Upper lobe of right lung (tissue), 1 donor: Measurements from ENCODE around the gene WBP2. TPM values are rescaled to one million over a fixed set of nuclear protein-coding genes. Genes with fewer than 3 reads are reported as not detected.
A peak's percentile ranks its signal among the peaks of the same experiment; 100 is the strongest.

Source experiments
- ATAC-seq: fragments of 200-7000 bp; cut with Tn5 transposase; one replicate; pipeline ENCODE4 v1.9.1; 2020; ENCODE audit warnings: mild to moderate bottlenecking, moderate library complexity
- DNase-seq: peaks from one replicate; pipeline ENCODE4 v3.0.0-alpha.2; 2020
- H3K27ac ChIP-seq: fragments of 200-600 bp; one replicate; pipeline ENCODE4 v1.8.0; 2022
- H3K27me3 ChIP-seq: fragments of 200-600 bp; one replicate; pipeline ENCODE4 v1.8.0; 2022; ENCODE audit warnings: mild to moderate bottlenecking
- H3K36me3 ChIP-seq: fragments of 200-600 bp; one replicate; pipeline ENCODE4 v1.8.0; 2022
- H3K4me1 ChIP-seq: fragments of 200-600 bp; one replicate; pipeline ENCODE4 v1.8.0; 2022
- H3K4me3 ChIP-seq: fragments of 200-600 bp; one replicate; pipeline ENCODE4 v1.8.0; 2022; ENCODE audit warnings: mild to moderate bottlenecking
- H3K9me3 ChIP-seq: fragments of 200-600 bp; one replicate; pipeline ENCODE4 v1.8.0; 2022
- intact Hi-C: fragments of 100-400 bp; cut with DNase I; formaldehyde crosslinking; loops from one replicate; pipeline ENCODE4 v1.11.0; 2022
- total RNA-seq: library from RNA; stranded (reverse); fragmentation: NEBNext Ultra II Directional; extraction: Animal tissue kit (Norgen Biotek cat#: 25700); gene quantifications from one replicate; pipeline ENCODE4 v1.2.1, GENCODE V29; 2021
- TF ChIP-seq, protein P1 (sequence below): fragments of 200-600 bp; IDR thresholded peaks from one replicate; pipeline ENCODE4 v1.8.0; 2022; ENCODE audit warnings: antibody characterized with exemption
- donor health status: DM: no; HTN: yes; CAD: no; lungs with severe emphysema.

Gene WBP2
- total RNA-seq, 1 donor from 2014 or later: 156 TPM

DNA sequence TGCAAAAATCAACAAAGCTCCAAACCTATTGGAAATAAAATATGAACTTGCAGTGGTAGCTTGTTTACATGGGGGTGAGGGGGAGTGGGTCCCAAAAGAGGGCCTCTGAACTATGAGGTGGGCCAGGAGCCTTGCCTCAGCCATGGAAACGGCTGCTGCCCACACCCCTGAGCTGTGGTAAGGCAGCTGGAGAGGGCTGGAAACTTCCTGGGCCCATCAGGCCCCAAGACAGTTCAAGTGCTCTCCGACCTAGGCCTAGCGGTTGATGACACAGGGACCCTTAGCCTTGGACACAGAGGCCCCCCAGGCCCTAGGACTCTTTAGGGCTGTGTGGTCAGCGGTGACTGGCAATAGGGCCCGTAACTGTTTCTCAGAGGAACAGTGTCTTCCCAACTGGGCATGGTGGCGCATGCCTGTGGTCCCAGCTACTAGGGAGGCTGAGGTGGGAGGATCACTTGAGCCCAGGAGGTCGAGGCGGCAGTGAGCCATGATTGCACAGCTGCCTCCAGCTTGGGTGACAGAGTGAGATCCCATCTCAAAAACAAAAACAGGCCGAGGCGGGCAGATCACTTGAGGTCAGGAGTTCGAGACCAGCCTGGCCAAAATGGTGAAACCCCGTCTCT lies 29.3 kb downstream of the WBP2 start:
- Histone ChIP-seq H3K4me3 (no peak overlapping the region), H3K9me3 (no peaks in the 10 kb centered on the region), H3K27me3 (no peaks in the 10 kb centered on the region), H3K36me3 (peaks cover 69% of the 10 kb centered on the region), H3K4me1 (peaks cover 16% of the 10 kb centered on the region), H3K27ac (no peak overlapping the region)
- DNase-seq (no peak), ATAC-seq (no peak)
- intact Hi-C loops: no loop called here
- TF ChIP-seq, protein P1, sequence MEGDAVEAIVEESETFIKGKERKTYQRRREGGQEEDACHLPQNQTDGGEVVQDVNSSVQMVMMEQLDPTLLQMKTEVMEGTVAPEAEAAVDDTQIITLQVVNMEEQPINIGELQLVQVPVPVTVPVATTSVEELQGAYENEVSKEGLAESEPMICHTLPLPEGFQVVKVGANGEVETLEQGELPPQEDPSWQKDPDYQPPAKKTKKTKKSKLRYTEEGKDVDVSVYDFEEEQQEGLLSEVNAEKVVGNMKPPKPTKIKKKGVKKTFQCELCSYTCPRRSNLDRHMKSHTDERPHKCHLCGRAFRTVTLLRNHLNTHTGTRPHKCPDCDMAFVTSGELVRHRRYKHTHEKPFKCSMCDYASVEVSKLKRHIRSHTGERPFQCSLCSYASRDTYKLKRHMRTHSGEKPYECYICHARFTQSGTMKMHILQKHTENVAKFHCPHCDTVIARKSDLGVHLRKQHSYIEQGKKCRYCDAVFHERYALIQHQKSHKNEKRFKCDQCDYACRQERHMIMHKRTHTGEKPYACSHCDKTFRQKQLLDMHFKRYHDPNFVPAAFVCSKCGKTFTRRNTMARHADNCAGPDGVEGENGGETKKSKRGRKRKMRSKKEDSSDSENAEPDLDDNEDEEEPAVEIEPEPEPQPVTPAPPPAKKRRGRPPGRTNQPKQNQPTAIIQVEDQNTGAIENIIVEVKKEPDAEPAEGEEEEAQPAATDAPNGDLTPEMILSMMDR: no peak

DNA sequence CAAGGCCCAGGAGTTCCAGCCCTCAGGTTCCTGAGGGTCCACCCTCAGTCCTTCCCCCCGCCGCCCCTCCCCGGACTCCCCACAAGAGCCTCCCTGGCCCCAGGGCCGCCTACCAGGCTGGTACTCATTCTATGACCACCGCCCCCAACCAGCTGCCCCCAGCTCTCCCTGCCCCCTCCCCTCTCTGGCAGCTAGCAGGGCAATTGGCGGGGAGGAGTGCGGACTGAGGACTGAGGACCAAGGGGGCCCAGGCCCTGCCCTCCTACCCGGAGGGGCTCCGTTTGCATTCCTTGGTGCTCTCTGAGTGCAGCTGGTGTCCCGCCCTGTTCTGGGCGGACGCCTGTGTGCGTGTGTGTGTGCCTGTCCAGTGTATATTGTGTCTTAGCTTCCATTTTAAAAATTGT lies 30.0 kb downstream of the WBP2 start:
- ATAC-seq: no peak
- Histone ChIP-seq H3K36me3 (peaks cover 69% of the 10 kb centered on the region), H3K4me1 (peaks cover 16% of the 10 kb centered on the region), H3K4me3 (no peak overlapping the region), H3K9me3 (no peaks in the 10 kb centered on the region), H3K27ac (no peak overlapping the region), H3K27me3 (no peaks in the 10 kb centered on the region)
- TF ChIP-seq, protein P1: no peak
- intact Hi-C loops: no loop called here
- DNase-seq: no peak

DNA sequence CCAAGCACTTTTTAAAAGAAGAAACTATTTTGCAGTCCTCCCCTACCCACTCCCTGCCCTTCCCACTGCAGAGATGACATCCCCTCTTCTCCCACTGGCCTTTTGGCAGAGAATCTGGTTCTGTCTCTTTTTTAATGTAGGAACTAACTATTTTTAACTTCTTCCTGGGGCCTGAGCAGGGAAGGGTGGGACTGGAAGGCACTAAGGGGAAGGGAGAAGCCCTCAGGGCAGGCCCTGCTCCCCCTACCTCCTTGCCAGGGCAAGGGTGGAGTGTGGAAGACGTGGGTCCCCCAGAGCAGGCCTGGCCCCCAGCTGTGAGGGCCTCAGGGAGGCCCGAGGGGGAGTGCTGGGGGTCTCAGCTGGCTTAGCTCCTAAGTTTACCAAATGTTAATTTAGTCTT lies 30.5 kb downstream of the WBP2 start:
- TF ChIP-seq, protein P1: no peak
- H3K9me3 ChIP-seq: no peaks in the 10 kb centered on the region
- no peaks in the 10 kb centered on the region for H3K27me3 ChIP-seq
- H3K36me3 ChIP-seq: peaks cover 69% of the 10 kb centered on the region
- H3K27ac ChIP-seq: no peak overlapping the region
- ATAC-seq (no peak), DNase-seq (no peak)
- H3K4me3 ChIP-seq: no peak overlapping the region
- intact Hi-C loops: no loop called here
- H3K4me1 ChIP-seq: peaks cover 16% of the 10 kb centered on the region

DNA sequence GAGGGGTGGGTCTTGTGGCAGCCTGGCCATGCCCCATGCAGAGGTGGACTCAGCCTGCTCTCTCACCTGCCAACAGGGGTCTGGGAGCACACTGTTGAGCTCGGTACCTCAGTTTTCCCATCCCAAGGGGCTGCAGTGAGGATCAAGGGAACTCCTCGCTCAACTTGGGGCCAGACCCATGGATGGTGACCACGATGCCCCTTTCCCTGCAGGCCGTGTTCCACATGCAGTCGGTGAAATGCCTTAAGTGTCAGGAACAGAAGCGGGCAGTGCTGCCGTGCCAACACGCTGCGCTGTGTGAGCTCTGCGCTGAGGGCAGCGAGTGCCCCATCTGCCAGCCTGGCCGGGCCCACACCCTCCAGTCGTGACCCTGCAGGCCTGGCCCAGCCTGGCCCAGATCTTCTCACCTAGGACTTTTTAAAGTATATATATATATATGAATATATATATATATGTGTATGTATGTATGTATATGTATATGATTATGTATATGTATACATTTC lies 31.0 kb downstream of the WBP2 start:
- Histone ChIP-seq H3K27me3 (no peaks in the 10 kb centered on the region), H3K9me3 (no peaks in the 10 kb centered on the region), H3K27ac (no peak overlapping the region), H3K4me1 (peaks cover 16% of the 10 kb centered on the region), H3K36me3 (peaks cover 70% of the 10 kb centered on the region), H3K4me3 (no peak overlapping the region)
- intact Hi-C loops: no loop called here
- ATAC-seq: no peak
- no peak for DNase-seq
- TF ChIP-seq, protein P1: no peak

DNA sequence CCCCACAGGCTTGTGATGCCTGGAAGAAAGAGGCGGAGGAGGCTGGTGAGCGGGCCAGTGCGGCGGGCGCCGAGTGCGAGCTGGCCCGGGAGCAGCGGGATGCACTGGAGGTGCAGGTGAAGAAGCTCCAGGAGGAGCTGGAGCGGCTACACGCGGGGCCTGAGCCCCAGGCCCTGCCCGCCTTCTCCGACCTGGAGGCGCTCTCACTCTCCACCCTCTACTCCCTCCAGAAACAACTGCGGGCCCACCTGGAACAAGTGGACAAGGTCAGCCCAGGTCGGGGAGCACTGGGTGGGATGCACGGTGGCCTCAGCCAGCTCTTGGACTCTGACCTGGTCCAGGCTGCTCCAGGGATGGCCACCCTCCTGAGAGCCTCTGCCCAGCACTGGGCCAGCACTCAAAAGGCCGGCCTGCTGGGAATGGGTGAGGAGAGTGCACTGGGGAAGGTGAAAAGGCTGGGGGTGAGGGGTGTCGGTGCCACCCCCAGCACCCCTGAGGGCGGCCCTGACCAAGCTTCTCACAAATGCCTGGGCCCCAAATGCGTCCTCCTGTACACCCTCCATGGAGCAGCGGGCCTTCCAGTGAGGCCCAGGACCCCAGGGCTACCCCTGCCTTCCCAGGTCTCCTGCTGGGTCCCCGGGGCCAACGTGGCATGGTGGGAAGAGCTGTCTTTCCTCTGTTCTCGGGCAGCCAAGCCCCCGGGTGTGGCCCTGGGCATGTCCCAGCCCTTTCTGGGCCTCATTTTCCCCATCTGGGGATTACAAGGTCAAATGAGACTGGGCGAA lies 31.7 kb downstream of the WBP2 start:
- ATAC-seq (peak; percentile 1), DNase-seq (no peak)
- H3K4me3 ChIP-seq: no peak overlapping the region
- no peak overlapping the region for H3K27ac ChIP-seq
- H3K9me3 ChIP-seq: no peaks in the 10 kb centered on the region
- TF ChIP-seq, protein P1: no peak
- H3K36me3 ChIP-seq: peaks cover 70% of the 10 kb centered on the region
- peaks cover 16% of the 10 kb centered on the region for H3K4me1 ChIP-seq
- intact Hi-C loops: no loop called here
- no peaks in the 10 kb centered on the region for H3K27me3 ChIP-seq
